HK-2 (cell line): ENCODE data around the gene RNF8.

Source experiments
- DNase-seq: peaks from one replicate; pipeline ENCODE4 v3.0.0-alpha.2; 2018; ENCODE audit not compliant: unreplicated experiment

The RNF8 gene

DNA sequence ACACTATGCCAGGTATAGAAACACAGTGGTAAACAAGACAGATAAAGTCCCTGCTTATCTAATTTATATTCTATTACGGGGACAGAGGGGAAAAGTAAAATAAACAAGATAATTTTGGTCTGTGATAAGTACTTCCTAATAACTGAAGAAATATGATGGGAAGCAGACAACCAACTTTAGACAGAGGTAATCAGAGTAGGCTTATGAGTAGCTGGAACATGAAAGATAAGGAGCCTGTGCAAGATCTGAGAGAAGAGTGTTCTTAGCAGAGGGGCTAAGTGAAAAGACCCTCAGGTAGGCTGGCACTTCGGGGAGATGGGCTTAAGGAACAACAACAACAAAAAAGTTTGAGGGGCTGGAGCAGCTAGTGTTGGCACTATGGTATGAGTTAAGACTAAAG, 4.1 kb downstream of the RNF8 start:
- no peak for DNase-seq

DNA sequence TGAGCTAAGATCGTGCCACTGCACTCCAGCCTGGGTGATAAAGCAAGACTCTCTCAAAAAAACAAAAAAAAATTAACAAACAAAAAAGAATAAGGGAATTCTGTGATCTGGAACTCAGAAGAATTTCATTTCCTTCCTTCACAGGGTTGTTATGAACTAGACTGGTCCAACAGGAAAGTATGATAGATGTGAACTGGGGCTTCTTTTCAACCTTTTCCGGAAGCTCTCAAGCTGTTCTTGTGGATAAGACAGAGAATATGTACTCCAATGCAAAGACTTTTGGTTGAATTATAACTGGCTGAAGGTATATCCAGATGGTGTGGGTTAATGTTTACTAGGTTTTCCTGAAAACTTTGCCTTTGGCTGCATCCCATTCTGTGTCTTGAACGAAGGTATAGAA, 5.3 kb downstream of the RNF8 start:
- DNase-seq, result no peak

DNA sequence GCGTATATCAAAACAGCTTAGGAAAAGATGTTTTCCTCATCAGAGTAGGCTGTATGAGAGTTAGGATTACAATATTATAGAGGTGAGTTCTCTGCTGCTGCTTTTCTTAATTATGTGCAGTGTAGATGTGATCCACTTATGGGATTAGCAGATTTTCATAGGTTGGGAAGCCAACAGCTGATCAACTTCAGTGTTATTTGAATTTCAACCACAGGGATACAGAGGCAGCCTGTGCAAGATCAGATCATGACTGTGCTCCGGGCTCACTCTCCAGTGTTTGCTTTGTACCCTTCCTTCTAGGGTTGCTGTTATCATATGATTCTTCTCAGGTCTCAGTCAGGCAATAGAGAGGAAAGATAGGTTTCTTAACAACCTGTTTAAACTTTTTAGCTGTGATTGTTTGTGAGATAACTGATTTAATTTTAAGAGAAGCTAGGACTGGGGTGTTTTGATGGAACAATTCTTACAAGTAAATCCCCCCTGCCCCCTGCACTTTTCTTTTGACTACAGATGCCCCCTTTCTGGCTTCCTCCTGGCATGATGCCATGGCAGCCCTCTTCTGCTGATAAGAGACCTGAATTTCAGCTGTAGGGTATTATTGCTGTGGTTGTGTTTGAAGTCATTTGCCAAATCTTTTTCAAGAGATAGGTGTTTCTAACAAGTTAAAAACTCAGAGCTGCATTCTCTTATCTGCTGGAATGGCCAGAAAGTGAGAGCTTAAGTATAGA, 8.5 kb downstream of the RNF8 start:
- no peak for DNase-seq

- DNase-seq, result no peak
Measured at GRCh38 chr6:37365791-37366190, 12.0 kb downstream of the RNF8 start.

GRCh38 chr6:37366910-37367309, 13.1 kb downstream of the RNF8 start:
- DNase-seq, result no peak

DNA sequence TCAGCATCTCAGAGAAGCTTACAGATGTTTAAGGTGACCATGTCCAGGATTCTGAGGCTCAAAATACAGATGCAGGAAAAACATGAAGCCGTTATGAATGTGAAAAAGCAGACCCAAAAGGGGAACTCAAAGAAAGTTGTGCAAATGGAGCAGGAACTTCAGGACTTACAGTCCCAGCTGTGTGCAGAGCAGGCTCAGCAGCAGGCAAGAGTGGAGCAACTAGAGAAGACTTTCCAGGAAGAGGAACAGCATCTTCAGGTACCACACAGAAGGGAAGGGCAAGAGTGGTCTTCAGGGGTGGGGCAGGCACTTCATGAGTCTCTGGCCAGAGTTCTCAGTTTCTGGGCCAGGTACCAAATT, 15.2 kb downstream of the RNF8 start:
- no peak for DNase-seq

- DNase-seq, result no peak
Measured at GRCh38 chr6:37369321-37370201, 15.8 kb downstream of the RNF8 start.

DNA sequence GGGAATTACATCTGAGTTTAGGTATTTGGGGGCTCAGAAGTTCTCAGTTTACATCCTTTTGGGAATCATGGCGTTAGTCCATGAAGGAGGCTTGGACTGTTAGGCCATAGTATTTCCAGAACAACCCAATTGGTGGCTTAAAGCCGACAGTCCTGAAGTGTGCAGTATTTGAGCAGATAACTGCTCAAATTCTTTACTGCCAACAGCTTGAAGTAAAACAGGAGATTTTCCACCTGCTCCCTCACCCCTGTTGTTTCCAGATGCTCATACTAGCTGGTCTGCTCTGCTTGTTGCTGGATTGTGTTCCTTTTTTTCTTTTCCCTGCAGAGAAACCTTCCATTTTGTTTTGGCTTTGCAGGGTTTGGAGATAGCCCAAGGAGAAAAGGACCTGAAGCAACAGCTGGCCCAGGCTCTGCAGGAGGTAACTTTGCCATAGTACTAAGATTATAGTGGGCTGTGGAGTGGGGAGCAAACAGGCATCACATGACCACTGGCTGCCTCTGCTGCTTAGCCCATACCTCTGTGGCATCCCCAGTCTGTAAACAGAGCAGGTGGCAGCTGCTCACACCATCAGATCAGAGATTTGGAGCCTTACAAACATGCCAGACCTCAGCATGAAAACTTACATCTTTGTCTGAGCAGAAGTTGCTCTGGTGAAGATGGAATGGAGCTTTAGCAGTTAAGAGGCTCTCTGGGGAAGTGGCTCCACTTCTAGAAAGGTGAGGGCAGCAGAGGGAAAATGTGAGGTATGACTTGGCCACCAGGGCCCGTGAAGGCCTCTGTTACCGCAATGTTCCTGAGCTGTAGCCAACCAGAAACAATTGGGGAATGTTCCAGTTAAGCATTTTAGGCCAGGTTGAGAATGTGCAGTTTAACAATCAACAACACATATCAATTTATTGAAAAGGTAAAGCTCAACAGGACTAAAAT, 17.6 kb downstream of the RNF8 start:
- DNase-seq, result no peak

GRCh38 chr6:37372116-37372515, 18.3 kb downstream of the RNF8 start:
- no peak for DNase-seq

- no peak for DNase-seq
Measured at GRCh38 chr6:37373822-37374471, 20.2 kb downstream of the RNF8 start.

GRCh38 chr6:37375376-37375775, 21.6 kb downstream of the RNF8 start:
- DNase-seq, result no peak

- no peak for DNase-seq
Measured at GRCh38 chr6:37376078-37376743, 22.4 kb downstream of the RNF8 start.

GRCh38 chr6:37381579-37381978, 27.8 kb downstream of the RNF8 start:
- peak; percentile 39 for DNase-seq

DNA sequence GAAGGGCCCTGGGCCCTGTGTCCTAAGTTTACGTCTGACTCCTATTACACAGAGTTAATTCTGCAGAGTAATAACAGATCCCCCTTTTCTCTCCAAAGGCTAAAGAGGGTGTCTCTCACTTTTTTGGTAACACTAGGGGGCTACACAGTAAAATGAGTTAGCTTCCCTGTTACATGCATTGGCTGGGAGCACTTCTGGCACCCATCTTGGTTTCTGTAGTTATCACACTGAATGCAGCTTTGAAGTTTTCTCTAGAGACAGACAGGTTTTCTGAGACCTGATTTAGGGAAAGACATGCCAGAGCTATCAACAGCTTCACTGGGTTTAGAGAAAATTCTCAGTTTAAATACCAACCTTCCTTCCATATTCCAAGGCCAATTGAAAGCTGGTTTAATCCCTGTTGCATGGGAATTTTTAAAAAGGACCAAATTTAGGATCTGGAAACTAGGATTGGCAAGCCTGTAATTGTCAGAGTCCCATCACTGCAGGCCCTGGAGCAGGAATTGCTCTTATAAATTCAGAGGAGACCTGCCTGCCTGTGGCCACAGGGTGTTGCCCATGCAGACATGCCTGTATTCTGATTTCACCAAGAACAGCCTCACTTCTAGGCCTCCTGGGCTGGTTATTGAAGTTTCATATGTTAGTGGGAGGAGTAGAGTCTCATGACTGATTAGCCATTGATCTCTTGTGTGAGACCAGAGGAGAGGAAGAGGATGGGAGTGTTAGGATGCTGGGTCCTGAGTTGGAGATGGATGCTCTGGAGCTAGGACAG, 29.4 kb downstream of the RNF8 start:
- DNase-seq, result no peak

DNA sequence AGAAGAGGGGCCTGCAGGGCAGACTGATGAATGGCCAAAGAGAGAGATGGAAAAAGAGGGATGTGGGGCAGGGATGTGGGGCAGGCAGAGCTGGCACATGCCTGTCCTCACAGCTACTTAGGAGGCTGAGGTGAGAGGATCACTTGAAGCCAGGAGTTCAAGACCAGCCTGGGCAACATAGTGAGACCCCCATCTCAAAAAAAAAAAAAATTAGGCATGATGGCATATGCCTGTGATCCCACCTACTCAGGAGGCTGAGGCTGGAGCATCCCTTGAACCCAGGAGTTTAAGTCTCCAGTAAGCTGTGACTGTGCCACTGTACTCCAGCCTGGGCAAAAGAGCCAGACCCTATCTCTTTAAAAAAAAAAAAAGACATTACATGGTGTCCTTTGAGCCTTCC, 34.8 kb downstream of the RNF8 start:
- DNase-seq, result no peak

GRCh38 chr6:37389857-37390256, 36.1 kb downstream of the RNF8 start:
- DNase-seq, result no peak

DNA sequence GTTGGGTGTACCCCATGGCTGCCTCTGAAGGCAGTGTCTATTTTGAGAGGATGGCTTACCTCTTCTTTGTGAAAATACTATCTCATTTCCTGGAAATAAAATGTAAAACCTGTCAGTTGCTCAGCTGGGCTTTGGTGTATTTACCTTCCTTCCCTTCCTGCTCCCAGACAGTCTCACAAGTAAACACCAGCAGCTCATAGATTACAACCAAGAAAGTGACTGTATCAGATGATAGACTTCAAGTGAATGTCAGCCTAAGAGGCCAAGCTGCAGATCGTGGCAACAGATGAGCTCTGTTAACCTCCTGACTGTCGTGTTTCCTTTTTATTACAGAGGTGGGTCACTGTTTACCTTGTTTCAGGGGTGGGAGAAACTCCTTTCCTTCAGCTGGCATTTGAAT, 37.3 kb downstream of the RNF8 start:
- no peak for DNase-seq

- no peak for DNase-seq
Measured at GRCh38 chr6:37392821-37393220, 39.0 kb downstream of the RNF8 start.

DNA sequence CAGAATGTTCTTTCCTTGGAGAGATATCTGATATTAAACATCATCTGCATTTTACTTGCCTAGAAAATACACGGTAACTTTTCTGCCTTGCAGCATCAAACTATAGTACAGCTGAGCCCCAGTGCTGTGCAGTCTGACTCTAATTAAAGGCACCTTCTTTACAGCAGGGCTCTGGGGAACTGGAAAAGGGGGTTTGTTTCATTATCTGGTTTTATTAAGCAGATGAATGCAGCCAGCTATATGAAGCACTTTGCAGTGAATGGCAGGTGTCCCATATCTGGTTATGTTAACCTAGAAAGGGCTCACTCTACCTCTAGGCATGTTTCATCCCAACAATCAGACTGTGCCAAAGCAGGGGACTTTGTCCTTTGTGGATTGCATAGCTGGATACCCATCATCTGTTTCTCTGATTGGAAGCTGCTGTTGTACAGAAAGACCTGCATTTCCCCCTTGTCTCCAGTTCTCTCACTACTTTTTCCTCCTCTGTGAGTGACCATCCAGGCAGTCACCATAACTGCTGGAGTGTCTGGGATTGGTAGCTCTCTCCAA, 39.7 kb downstream of the RNF8 start:
- no peak for DNase-seq

GRCh38 chr6:37396571-37397180, 42.9 kb downstream of the RNF8 start:
- no peak for DNase-seq
